BLaER1 (cell line): ENCODE results near the gene PMFBP1.

Source experiments
- H3K27ac ChIP-seq: shearing (Covaris generic); formaldehyde crosslinking; 2 replicates; pipeline ENCODE4 v1.8.1; 2022
- H3K27me3 ChIP-seq: shearing (Covaris generic); formaldehyde crosslinking; 2 replicates; pipeline ENCODE4 v1.8.1; 2022
- H3K36me3 ChIP-seq: shearing (Covaris generic); formaldehyde crosslinking; 2 replicates; pipeline ENCODE4 v1.8.1; 2022
- H3K4me1 ChIP-seq: shearing (Covaris generic); formaldehyde crosslinking; 2 replicates; pipeline ENCODE4 v1.8.1; 2022
- H3K4me2 ChIP-seq: shearing (Covaris generic); formaldehyde crosslinking; 2 replicates; pipeline ENCODE4 v1.8.1; 2022
- H3K4me3 ChIP-seq: shearing (Covaris generic); formaldehyde crosslinking; 2 replicates; pipeline ENCODE4 v1.8.1; 2022
- H3K9ac ChIP-seq: shearing (Covaris generic); formaldehyde crosslinking; 2 replicates; pipeline ENCODE4 v1.8.1; 2022
- H3K9me3 ChIP-seq: shearing (Covaris generic); formaldehyde crosslinking; 2 replicates; pipeline ENCODE4 v1.8.1; 2022
- H4K20me1 ChIP-seq: shearing (Covaris generic); formaldehyde crosslinking; 2 replicates; pipeline ENCODE4 v1.8.1; 2022
- Cebpa-rat ChIP-seq: shearing (Covaris generic); IDR thresholded peaks from 2 replicates; pipeline ENCODE4 v1.8.1; 2022

The PMFBP1 gene

DNA sequence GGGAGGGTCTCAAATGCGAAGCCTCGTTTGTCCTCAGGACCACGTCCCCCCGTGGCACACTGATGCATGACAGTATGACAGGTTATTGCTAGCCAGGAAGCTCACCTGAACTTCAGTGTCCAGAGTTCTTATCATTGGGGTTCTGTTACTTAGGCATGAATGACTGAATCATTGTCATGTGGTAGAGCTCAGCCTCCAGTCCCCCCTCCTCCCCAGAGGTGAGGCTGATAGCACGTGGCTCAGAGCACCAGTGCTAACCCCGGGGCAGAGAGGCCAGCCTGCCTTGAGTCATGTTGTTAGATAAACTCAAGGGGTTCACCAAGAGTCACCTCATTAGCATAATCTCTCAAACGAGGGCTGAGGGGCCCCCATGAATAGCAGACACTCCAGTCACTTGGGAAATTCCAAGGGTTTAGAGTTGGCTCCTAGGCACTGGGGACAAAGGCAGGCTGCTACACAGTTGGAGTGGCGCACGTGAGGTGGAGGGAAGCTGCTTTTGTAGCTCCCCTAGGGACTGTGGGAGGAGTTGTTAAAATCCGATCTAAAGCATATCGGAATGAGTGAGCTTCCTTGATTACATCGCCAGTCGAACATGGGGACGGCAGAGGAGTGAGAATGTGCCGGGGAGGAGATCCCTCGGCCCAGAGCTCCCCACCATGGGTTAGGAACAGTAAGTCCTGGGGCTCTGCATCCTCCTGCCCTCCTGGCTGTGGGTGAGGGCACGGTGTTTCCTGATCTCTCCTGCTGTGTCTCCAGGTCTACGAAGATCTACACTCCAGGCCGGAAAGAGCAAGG is 60.1 kb downstream of the PMFBP1 start:
- Histone ChIP-seq H3K9me3 (peaks cover 5% of the 10 kb centered on the region; the same call in 1 of the 2 replicates), H3K4me3 (no peak overlapping the region), H3K4me2 (no peak overlapping the region), H3K36me3 (peaks cover 68% of the 10 kb centered on the region), H4K20me1 (peaks cover 11% of the 10 kb centered on the region; the same call in 1 of the 2 replicates), H3K9ac (no peak overlapping the region), H3K27ac (no peak overlapping the region), H3K27me3 (no peaks in the 10 kb centered on the region), H3K4me1 (no peaks in the 10 kb centered on the region)
- TF ChIP-seq Cebpa-rat = no peak

DNA sequence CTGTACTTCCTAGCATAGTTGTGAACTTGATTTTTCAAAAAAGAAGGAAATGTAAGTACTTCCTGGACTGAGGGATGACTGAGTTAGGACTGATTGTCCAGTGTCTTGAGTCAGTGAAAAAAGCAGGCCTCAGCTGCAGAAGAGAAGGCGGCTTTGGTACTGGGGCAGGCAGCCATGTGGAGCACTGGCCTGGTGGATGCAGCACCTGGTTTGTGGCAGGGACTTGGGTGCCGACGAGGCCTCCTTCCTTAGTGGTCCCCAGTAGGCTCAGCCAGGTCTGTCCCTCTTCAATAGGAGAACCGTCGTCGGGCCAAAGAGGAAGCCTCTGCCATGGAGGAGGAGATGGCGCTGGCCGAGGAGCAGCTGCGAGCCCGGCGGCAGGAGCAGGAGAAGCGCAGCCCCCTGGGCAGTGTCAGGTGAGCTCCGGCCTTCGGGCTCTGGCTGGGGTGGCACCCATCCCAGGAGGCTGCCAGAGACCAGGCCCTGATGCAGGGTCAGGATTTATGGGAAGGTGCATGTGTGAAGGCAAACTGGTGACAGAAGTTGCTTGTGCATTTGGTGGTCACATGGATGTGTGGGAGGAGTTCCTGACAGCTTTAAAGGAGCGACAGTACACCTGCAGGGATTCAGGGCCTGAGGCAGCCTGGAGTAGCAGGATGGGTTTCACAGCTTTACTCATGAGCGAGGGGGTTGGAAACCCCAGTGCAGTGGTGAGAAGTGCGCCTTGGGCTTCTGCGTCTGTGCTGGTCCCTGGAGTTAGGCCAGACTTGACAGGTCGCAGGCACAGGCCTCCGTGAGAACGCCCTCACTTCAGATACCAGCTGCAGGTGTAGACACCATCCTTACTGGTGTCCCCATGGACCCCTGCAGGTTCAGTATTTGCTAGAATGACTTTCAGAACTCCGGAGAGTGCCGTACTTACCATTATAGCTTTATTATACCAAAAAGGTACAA is 61.0 kb downstream of the PMFBP1 start:
- no peaks in the 10 kb centered on the region for H3K4me1 ChIP-seq
- no peak overlapping the region for H3K4me3 ChIP-seq
- no peaks in the 10 kb centered on the region for H3K27me3 ChIP-seq
- H3K4me2 ChIP-seq = no peak overlapping the region
- no peak overlapping the region for H3K9ac ChIP-seq
- peaks cover 5% of the 10 kb centered on the region; the same call in 1 of the 2 replicates for H3K9me3 ChIP-seq
- H4K20me1 ChIP-seq = peaks cover 12% of the 10 kb centered on the region; the same call in 1 of the 2 replicates
- no peak for TF ChIP-seq Cebpa-rat
- peaks cover 77% of the 10 kb centered on the region for H3K36me3 ChIP-seq
- no peak overlapping the region for H3K27ac ChIP-seq

DNA sequence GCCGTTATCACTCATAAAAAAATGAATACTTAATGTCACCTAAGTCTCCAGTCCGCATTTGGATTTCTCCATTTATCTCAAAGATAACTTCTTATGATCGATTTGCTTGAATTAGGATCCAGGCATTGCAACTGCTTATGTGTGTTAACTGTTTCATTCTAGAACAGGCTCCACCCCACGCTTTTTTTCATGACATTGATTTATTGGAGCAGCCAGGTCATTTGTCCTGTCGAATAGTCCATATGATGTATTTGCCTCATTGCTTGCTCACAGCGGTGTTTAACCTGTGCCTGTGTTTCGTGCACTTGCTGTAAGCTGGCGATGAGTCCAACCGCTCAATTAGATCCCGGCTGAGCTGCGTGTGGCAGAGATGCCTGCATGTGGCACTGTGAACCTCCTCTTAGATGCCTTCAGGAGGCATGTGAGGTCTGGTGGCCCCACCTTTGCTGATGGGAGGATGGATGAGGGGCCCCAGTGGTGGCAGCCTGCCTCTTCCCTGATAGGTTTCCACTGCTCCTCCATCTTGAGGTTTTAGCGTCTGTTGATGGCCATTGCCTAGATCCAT is 61.9 kb downstream of the PMFBP1 start:
- H3K36me3 ChIP-seq = peaks cover 86% of the 10 kb centered on the region
- H3K4me3 ChIP-seq = no peak overlapping the region
- H3K27ac ChIP-seq = no peak overlapping the region
- no peaks in the 10 kb centered on the region for H3K4me1 ChIP-seq
- no peak overlapping the region for H3K9ac ChIP-seq
- no peak for TF ChIP-seq Cebpa-rat
- peaks cover 12% of the 10 kb centered on the region; the same call in 1 of the 2 replicates for H4K20me1 ChIP-seq
- H3K4me2 ChIP-seq = no peak overlapping the region
- no peaks in the 10 kb centered on the region for H3K27me3 ChIP-seq
- 0 out of 2 replicates have a peak, but pooled peaks cover 5% of the 10 kb centered on the region for H3K9me3 ChIP-seq

DNA sequence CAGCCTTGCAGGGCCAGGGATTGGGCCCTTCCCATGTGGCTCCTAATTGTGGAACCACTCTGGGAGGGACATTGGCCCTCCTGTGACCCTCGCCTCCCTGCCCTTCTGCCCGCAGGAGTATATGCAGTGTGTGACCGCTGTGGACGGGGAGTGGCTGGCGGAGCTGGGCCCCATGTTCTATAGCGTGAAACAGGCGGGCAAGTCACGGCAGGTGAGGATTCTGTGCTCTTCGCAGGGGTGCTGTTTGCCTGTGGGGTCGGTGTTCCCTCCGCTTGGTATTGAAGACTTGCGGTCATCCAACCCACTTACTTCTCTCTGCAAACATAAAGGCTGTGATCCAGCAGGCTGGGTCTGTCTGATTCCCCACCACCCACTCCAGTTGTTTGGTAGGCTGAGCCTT is 62.7 kb downstream of the PMFBP1 start:
- Histone ChIP-seq H3K36me3 (peaks cover 93% of the 10 kb centered on the region), H3K9me3 (no peaks in the 10 kb centered on the region), H3K4me2 (no peak overlapping the region), H4K20me1 (peaks cover 12% of the 10 kb centered on the region; the same call in 1 of the 2 replicates), H3K9ac (no peak overlapping the region), H3K27me3 (no peaks in the 10 kb centered on the region), H3K4me3 (no peak overlapping the region), H3K27ac (no peak overlapping the region), H3K4me1 (no peaks in the 10 kb centered on the region)
- TF ChIP-seq Cebpa-rat = no peak

DNA sequence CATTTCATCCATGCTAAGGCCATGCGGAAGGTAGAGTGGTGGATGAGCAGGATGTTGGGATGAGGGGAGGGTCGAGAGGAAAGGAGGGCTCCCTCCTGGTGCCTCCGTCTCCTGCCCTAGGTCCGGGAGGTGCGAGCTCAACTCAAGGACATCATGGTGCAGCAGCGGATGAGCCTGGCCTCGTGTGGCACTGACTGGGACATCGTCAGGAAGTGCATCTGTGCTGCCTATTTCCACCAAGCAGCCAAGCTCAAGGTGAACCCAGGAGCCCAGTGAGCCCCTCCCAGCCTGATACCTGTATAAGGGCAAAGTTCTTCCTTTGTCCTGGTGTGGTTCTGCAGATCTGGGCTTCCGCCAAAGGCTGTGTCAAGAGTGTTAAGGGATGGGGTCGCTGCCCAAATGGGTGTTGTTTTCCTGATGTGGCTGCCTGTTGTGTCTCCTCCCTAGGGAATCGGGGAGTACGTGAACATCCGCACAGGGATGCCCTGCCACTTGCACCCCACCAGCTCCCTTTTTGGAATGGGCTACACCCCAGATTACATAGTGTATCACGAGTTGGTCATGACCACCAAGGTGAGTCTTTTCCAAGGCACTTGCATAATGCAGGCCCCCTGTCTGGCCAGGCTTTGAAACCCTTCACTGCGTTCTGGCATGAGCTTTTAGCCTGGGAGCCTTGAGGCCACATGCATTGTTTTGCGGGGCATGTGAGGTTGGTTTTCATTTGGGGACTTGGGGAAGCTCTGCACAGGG is 63.4 kb downstream of the PMFBP1 start:
- no peak overlapping the region for H3K4me2 ChIP-seq
- no peak overlapping the region for H3K4me3 ChIP-seq
- no peaks in the 10 kb centered on the region for H3K9me3 ChIP-seq
- H3K27ac ChIP-seq = no peak overlapping the region
- H3K9ac ChIP-seq = no peak overlapping the region
- peaks cover 12% of the 10 kb centered on the region; the same call in 1 of the 2 replicates for H4K20me1 ChIP-seq
- peaks cover 100% of the 10 kb centered on the region for H3K36me3 ChIP-seq
- H3K4me1 ChIP-seq = no peaks in the 10 kb centered on the region
- TF ChIP-seq Cebpa-rat = no peak
- H3K27me3 ChIP-seq = no peaks in the 10 kb centered on the region

DNA sequence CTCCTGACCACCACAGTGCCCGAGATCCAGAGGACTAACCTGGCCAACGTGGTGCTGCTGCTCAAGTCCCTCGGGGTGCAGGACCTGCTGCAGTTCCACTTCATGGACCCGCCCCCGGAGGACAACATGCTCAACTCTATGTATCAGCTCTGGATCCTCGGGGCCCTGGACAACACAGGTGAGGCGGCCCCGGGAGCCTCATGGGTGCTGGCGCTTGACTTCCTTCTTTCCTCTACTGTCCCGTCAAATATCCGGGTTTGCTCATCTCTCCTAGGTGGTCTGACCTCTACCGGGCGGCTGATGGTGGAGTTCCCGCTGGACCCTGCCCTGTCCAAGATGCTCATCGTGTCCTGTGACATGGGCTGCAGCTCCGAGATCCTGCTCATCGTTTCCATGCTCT is 64.6 kb downstream of the PMFBP1 start:
- no peaks in the 10 kb centered on the region for H3K4me1 ChIP-seq
- no peak overlapping the region for H3K4me2 ChIP-seq
- H3K27me3 ChIP-seq = no peaks in the 10 kb centered on the region
- H3K4me3 ChIP-seq = no peak overlapping the region
- peaks cover 12% of the 10 kb centered on the region; the same call in 1 of the 2 replicates for H4K20me1 ChIP-seq
- H3K27ac ChIP-seq = no peak overlapping the region
- peaks cover 100% of the 10 kb centered on the region for H3K36me3 ChIP-seq
- TF ChIP-seq Cebpa-rat = no peak
- no peaks in the 10 kb centered on the region for H3K9me3 ChIP-seq
- no peak overlapping the region for H3K9ac ChIP-seq

DNA sequence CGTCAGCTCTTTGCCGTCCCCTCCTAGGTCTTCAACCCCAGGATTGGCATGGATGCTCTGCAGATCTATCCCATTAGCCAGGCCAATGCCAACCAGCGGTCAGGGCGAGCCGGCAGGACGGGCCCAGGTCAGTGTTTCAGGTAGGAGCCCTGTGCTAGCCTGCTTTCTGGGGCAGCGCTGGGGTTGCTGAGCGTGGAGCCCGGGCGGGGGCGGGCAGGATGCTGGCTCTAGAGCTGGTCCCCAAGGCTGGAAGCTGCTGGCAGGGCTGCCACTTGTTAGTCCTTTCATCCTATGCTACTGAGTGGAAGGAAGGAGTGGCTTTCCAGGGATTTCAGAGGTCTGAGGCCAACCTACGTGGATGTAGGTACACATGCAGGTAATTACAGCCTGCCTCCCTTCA is 66.0 kb downstream of the PMFBP1 start:
- Histone ChIP-seq H4K20me1 (peaks cover 19% of the 10 kb centered on the region; the same call in 1 of the 2 replicates), H3K9me3 (no peaks in the 10 kb centered on the region), H3K4me1 (peaks cover 10% of the 10 kb centered on the region; the same call in 1 of the 2 replicates), H3K4me3 (no peak overlapping the region), H3K9ac (no peak overlapping the region), H3K27ac (no peak overlapping the region), H3K27me3 (no peaks in the 10 kb centered on the region), H3K4me2 (no peak overlapping the region), H3K36me3 (peaks cover 100% of the 10 kb centered on the region)
- no peak for TF ChIP-seq Cebpa-rat

DNA sequence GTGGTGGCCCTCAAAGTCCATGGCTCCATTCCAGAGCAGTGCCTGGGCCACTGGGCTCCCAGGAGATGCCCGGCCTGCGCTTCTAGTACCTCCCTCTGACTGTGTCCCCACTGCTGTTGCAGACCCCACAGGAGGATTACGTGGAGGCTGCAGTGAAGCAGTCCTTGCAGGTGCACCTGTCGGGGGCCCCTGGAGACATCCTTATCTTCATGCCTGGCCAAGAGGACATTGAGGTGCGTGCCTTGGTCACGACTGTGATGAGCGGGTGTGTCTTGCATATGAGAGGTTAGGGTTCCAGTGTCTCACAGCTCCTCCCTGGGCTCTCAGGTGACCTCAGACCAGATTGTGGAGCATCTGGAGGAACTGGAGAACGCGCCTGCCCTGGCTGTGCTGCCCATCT is 67.0 kb downstream of the PMFBP1 start:
- no peak overlapping the region for H3K27ac ChIP-seq
- H3K9ac ChIP-seq = no peak overlapping the region
- H3K36me3 ChIP-seq = peaks cover 100% of the 10 kb centered on the region

DNA sequence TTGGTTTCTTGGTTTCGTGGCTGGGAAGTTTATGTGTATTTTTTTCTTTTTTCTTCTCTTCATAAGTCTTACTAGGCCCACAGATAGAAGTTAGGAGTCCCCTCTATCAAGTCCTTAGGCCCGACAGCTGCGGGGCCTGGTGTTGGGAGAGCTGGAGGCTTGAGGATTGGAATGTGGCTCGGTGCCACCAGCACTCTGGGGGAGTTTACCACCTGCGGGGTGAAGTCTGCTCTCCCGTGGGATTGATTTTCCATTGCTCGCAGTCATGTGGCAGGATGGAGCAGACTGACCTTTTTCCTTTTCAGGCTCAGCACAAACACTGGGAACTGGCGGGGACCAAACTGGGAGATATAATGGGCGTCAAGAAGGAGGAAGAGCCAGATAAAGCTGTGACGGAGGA is 70.8 kb downstream of the PMFBP1 start:
- Histone ChIP-seq H3K27ac (no peak overlapping the region), H3K4me1 (peaks cover 10% of the 10 kb centered on the region; the same call in 1 of the 2 replicates), H3K9ac (0 out of 2 replicates have a peak overlapping the region, but pooled peaks have one; percentile 8), H3K9me3 (no peaks in the 10 kb centered on the region), H3K4me3 (no peak overlapping the region), H3K27me3 (no peaks in the 10 kb centered on the region), H4K20me1 (peaks cover 41% of the 10 kb centered on the region), H3K4me2 (no peak overlapping the region), H3K36me3 (peaks cover 100% of the 10 kb centered on the region)
- no peak for TF ChIP-seq Cebpa-rat

More for the DNA sequence above, 67.0 kb downstream of the PMFBP1 start:
- no peaks in the 10 kb centered on the region for H3K9me3 ChIP-seq
- H3K27me3 ChIP-seq = no peaks in the 10 kb centered on the region
- H3K4me3 ChIP-seq = no peak overlapping the region
- TF ChIP-seq Cebpa-rat = no peak
- no peak overlapping the region for H3K4me2 ChIP-seq
- H4K20me1 ChIP-seq = 0 out of 2 replicates have a peak, but pooled peaks cover 20% of the 10 kb centered on the region
- peaks cover 10% of the 10 kb centered on the region; the same call in 1 of the 2 replicates for H3K4me1 ChIP-seq
